ENCODE data around the gene CHST9. TPM values are rescaled to one million over a fixed set of nuclear protein-coding genes. Genes with fewer than 3 reads are reported as not detected.
"Not testable (repeated sequence)": the region's sequence is repeated elsewhere in the genome, so short reads cannot be mapped to it uniquely, and the experiment has no call there.

The CHST9 gene
- total RNA-seq, 1 experiment from 2014 or later, result 1.1 TPM

GRCh38 chr18:26930630-26931029 is 254.5 kb downstream of the CHST9 start:
- no peak for DNase-seq (ENCODE audit: low spot score)

DNA sequence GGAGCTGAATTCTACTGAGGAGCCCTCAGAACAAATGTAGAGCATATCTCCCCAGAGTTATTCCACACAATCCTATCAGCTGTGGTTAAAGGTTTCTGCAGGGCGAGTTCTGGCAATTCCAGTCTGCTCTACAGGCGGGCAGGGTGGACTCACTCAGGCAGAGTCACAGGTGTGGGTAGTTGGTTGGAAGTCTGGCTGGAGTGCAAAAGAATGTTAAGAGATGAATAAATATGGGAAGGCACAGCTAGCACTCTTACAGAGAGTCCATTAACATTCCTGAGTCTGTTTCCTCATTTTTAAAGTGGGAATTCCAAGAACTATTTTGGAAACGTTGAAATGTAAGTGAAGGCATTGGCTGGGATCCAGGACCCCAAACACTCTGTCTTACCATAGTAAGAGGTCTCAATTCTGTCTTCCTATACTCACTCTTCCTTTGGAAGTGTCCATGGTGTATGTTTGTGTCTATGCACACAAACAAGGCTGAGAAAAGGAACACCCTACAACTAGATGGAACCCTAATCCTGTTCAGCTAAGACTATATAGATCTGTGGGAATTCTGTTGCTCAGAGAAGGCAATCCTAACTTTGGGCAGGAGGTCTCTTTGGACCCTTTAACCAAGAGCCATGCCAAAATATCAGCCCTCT is 256.3 kb downstream of the CHST9 start:
- DNase-seq (ENCODE audit: low spot score), result no peak

DNA sequence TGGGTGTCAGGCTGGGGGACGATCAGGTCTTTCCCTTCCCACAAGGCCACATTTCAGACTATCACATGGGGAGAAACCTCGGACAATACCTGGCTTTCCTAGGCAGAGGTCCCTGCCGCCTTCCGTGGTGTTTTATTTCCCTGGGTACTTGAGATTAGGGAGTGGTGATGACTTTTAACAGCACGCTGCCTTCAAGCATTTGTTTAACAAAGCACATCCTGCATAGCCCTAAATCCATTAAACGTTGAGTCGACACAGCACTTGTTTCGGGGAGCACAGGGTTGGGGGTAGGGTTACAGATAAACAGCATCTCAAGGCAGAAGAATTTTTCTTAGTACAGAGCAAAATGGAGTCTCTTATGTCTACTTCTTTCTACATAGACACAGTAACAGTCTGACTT is 257.3 kb downstream of the CHST9 start:
- not testable (repeated sequence) for DNase-seq (ENCODE audit: low spot score)

DNA sequence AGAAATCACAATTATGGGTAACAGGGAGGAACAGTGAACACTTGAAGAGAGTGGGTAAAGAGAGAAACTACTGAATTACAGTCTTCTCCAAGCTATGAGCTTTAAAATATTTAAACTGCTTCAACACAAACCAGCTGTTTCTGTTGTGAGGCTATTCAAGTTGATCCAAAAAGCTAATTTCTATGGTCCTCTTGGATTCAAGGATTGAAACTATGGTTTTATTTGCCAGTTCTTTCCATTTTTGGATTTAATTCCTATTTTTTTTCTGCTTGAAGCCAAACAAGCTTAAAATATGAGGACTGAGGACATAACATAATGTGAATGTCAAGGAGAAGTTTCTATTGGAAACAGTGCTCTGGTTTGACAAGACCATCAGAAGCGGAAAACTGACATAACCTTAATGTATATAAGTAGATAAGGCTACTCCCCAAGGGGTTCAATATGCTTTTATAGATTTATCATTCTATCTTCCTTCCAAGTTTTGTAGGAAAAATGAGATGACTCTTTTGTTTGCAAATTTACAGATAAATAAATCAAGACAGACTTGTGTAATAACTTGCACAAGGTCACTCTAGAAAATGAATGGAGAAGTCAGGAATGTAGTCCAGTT is 258.9 kb downstream of the CHST9 start:
- DNase-seq (ENCODE audit: low spot score), result no peak

DNA sequence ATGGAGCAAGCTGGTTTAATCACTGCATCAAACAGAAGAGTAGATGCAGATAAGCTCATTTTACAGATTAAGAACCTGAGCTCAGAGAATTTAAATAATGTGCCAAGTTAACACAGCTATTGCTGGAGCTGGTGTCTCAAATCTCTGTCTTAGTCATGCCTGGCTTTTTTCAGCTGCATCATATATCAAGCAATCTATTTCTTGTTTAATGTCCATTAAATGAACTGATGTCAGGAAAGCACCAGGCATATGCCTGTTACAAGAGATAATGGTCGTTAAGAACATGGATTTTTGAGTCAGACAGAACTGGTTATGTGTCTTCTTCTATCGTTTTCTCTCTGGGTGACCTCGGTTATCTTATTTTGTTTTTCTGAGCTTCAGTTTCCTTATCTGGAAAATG is 259.8 kb downstream of the CHST9 start:
- no peak for DNase-seq (ENCODE audit: low spot score)

- DNase-seq (ENCODE audit: low spot score), result no peak
Observed at GRCh38 chr18:26922313-26922712, 262.8 kb downstream of the CHST9 start.

GRCh38 chr18:26920644-26921043 is 264.5 kb downstream of the CHST9 start:
- DNase-seq (ENCODE audit: low spot score), result no peak

- peak; percentile 47 for DNase-seq (ENCODE audit: low spot score)
Observed at GRCh38 chr18:26919627-26920026, 265.5 kb downstream of the CHST9 start.

- DNase-seq (ENCODE audit: low spot score), result no peak
Observed at GRCh38 chr18:26919201-26919600, 265.9 kb downstream of the CHST9 start.

DNA sequence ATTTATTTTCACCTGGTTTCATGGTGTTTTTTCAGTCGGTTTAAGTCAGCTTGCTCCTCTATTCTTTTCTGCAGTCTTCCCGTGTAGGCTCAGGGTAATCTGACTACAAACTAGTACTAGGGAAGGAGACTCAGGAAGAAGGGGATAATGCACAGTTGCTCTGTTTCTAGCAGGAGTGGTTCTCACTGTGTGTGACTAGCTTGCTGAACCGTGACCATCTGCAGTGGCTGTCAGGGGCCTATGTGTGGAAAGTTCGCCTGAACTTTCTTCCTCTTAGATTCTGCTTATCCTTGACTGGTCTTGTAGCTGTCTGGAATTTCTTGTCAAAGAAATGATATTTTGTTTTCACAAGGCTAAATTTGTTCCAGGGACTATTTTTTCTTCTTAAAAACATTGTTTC is 273.3 kb downstream of the CHST9 start:
- DNase-seq (ENCODE audit: low spot score), result no peak

- DNase-seq (ENCODE audit: low spot score), result peak; percentile 29
Observed at GRCh38 chr18:26909599-26910290, 275.4 kb downstream of the CHST9 start.

DNA sequence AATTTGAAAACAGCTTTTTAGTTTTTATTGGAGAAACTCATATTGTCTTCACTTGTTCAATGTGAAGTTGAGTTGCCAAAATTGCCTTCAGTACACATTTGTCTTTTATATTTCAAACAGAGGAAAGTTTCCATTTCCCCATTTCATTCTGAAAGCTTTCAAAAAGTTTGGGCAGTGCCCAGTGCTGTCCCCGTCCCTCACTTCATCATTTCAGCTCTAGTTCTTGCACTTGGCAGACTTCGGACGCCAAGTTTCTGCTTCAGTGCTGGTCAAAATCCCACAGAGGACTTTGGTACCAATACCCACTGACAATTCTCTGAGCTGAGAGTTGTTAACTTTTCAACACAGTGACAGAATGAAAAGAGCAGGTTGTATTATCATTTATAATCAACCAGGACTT is 276.2 kb downstream of the CHST9 start:
- no peak for DNase-seq (ENCODE audit: low spot score)

DNA sequence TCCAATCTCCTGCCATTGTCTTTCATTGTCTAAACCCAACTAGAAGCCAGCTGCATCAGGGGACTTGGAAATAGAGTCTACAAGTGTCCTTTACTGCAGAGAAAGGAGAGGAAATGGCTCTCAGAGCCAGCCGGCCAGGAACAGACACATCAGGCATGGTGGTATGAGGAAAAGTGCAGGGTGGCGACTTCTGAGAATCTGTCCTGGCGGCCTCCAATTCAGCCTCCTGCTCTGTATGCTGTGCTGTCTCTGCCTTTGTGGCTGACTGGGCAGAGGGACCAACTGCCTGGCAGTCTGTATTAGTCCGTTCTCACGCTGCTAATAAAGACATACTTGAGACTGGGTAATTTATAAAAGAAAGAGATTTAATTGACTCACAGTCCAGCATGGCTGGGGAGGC is 282.8 kb downstream of the CHST9 start:
- no peak for DNase-seq (ENCODE audit: low spot score)

DNA sequence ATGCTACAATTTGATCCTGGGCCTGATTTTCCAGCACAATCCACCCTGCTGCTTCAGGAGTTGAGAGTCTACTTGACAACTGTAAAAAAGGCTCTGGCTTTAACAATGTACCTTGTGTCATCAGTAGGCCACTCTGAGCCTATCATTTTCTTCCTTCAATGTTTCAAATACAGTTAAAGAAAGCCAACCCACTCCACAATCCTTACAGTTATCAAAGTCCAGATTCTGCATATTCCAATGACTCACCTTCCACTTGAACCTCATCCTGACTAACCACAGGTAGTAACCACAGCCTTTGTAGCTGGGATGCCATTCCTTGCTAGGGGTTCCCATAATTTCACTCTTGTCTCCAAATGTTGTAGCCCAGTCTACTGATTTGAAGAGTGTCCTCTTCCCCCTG is 284.1 kb downstream of the CHST9 start:
- no peak for DNase-seq (ENCODE audit: low spot score)

GRCh38 chr18:26894426-26894825 is 290.7 kb downstream of the CHST9 start:
- no peak for DNase-seq (ENCODE audit: low spot score)

DNA sequence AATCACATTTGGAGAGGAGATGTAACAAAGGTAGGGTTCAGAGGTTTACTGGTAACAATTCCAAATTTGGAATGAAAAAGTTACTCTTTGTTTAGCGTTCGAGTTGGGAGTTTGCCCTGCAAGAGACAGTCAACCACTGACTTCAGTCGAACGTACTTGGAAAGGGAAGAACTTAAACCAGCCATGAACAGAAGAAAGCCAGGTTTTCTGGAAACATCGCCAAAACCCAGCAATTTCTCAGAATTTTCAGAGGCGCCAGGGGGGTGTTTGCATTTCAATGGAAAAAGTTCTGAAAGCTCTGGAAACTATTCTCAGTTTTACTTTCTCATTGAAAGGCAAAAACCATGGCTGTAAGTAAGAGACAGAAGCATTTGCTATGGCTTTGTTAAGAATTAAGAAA is 291.1 kb downstream of the CHST9 start:
- DNase-seq (ENCODE audit: low spot score), result no peak

GRCh38 chr18:26888259-26888658 is 296.8 kb downstream of the CHST9 start:
- no peak for DNase-seq (ENCODE audit: low spot score)

DNA sequence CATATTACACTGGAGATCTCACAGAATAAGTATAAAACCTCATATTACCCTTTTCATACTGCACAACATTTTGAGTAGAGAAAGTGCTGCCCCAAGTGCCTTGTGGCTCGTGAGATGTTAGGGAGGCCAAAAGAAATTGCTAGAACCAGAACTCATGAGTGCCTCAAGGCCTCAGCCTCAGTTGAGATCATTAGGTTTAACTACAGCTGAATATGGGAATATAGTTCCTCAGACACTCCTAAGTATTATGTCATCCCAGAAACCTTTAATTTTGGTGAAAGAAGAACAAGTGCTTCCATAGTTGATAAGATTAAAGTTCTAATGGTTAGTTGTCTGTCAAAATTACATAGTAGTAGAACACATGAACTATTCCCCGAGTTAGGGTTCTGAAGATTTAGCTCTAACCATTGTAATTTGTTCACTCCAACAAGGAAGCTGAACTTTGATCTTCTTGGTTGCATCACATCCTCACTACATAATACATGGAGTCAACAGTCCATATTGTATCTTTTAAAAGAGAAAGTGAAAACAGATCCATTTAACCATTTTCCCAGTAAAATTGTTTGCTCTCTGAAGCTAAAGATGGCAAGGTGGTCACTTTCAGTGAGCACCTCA is 310.0 kb downstream of the CHST9 start:
- DNase-seq (ENCODE audit: low spot score), result no peak

GRCh38 chr18:26874283-26874682 is 310.8 kb downstream of the CHST9 start:
- DNase-seq (ENCODE audit: low spot score), result no peak

GRCh38 chr18:26869640-26870039 is 315.5 kb downstream of the CHST9 start:
- no peak for DNase-seq (ENCODE audit: low spot score)

GRCh38 chr18:26868968-26869586 is 316.0 kb downstream of the CHST9 start:
- peak; percentile 17 for DNase-seq (ENCODE audit: low spot score)

DNA sequence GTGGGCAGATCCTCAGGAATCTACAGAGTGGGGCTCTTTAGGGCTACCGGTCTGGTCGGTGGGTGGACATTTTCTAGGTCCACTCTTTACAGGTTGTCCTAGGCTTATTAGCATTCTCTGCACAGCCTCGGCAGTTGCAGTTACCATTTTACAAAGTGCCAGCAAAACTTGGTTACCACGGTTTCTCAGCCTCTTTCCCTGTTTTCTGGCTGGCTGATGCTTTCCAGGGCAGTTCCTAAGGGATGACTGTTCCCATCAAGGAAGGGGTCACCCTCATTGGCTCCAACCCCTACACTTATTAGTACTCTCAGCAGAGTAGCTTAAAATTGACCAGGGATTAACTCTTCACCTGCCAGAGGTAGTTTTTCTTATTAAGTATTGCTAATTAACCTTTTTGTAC is 317.6 kb downstream of the CHST9 start:
- DNase-seq (ENCODE audit: low spot score), result no peak

Data from H4 (cell line).